ENCODE measurements around the gene TMEM150A. TPM values are rescaled to one million over a fixed set of nuclear protein-coding genes. Genes with fewer than 3 reads are reported as not detected.
A peak's percentile ranks its signal among the peaks of the same experiment; 100 is the strongest.

TMEM150A gene
- total and polyA plus RNA-seq, 2 of the 13 experiments (the other 11 are each of a cell fraction or from before 2014, with no cell fraction given), result 30.1 to 70.4 TPM

DNA sequence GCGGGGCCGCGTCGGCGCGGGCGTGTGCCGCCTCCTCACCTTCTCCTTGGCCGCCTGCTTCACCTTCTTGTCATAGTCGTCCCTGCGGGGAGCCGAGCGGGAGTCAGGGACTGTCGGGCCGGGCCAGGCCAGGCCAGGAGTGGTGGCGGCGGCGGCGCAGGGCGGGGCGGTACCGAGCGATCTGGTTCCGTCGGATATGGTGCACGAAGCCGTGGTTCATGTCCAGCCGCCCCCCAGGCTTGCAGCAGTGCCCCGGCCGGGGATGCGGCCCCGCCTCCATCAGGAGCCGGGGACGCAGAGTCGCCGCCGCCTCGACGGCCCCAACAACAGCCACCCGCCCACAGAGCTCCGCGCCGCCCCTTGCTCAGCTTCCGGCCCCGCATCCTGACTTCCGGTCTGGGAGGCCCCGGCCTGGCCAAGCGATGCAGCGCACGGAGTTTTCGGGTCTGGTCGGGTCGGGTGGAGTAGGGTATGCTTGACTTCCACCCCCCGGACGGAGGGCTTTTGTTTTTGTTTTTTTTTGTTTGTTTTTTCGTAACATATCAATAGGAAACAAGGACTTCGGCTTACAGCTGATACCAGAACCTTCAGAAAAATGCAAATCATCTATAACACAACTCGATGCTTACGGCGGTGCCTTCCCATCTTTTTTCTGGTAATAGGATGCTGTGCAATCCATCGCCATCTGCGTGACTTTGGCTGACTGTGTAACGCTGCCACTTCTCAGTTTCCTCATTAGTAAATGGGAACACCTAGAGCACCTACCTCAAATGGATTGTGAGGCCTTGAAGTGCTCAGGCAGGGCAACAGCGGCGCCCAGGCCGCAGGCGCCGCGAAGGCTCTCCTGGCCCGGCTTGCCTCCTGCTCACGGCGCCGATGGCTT is 9.4 kb upstream of the TMEM150A start, which contains the start of gene C2orf68 (continued):
- TF ChIP-seq, protein P1, sequence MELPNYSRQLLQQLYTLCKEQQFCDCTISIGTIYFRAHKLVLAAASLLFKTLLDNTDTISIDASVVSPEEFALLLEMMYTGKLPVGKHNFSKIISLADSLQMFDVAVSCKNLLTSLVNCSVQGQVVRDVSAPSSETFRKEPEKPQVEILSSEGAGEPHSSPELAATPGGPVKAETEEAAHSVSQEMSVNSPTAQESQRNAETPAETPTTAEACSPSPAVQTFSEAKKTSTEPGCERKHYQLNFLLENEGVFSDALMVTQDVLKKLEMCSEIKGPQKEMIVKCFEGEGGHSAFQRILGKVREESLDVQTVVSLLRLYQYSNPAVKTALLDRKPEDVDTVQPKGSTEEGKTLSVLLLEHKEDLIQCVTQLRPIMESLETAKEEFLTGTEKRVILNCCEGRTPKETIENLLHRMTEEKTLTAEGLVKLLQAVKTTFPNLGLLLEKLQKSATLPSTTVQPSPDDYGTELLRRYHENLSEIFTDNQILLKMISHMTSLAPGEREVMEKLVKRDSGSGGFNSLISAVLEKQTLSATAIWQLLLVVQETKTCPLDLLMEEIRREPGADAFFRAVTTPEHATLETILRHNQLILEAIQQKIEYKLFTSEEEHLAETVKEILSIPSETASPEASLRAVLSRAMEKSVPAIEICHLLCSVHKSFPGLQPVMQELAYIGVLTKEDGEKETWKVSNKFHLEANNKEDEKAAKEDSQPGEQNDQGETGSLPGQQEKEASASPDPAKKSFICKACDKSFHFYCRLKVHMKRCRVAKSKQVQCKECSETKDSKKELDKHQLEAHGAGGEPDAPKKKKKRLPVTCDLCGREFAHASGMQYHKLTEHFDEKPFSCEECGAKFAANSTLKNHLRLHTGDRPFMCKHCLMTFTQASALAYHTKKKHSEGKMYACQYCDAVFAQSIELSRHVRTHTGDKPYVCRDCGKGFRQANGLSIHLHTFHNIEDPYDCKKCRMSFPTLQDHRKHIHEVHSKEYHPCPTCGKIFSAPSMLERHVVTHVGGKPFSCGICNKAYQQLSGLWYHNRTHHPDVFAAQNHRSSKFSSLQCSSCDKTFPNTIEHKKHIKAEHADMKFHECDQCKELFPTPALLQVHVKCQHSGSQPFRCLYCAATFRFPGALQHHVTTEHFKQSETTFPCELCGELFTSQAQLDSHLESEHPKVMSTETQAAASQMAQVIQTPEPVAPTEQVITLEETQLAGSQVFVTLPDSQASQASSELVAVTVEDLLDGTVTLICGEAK (IDR thresholded peaks at IDR 0.05), result peak; percentile 87
- TF ChIP-seq, protein P1 (CRISPR knock-in tag; IDR thresholded peaks at IDR 0.05), result peak; percentile 84; the same call in 1 of the 2 replicates
- TF ChIP-seq, protein P2, sequence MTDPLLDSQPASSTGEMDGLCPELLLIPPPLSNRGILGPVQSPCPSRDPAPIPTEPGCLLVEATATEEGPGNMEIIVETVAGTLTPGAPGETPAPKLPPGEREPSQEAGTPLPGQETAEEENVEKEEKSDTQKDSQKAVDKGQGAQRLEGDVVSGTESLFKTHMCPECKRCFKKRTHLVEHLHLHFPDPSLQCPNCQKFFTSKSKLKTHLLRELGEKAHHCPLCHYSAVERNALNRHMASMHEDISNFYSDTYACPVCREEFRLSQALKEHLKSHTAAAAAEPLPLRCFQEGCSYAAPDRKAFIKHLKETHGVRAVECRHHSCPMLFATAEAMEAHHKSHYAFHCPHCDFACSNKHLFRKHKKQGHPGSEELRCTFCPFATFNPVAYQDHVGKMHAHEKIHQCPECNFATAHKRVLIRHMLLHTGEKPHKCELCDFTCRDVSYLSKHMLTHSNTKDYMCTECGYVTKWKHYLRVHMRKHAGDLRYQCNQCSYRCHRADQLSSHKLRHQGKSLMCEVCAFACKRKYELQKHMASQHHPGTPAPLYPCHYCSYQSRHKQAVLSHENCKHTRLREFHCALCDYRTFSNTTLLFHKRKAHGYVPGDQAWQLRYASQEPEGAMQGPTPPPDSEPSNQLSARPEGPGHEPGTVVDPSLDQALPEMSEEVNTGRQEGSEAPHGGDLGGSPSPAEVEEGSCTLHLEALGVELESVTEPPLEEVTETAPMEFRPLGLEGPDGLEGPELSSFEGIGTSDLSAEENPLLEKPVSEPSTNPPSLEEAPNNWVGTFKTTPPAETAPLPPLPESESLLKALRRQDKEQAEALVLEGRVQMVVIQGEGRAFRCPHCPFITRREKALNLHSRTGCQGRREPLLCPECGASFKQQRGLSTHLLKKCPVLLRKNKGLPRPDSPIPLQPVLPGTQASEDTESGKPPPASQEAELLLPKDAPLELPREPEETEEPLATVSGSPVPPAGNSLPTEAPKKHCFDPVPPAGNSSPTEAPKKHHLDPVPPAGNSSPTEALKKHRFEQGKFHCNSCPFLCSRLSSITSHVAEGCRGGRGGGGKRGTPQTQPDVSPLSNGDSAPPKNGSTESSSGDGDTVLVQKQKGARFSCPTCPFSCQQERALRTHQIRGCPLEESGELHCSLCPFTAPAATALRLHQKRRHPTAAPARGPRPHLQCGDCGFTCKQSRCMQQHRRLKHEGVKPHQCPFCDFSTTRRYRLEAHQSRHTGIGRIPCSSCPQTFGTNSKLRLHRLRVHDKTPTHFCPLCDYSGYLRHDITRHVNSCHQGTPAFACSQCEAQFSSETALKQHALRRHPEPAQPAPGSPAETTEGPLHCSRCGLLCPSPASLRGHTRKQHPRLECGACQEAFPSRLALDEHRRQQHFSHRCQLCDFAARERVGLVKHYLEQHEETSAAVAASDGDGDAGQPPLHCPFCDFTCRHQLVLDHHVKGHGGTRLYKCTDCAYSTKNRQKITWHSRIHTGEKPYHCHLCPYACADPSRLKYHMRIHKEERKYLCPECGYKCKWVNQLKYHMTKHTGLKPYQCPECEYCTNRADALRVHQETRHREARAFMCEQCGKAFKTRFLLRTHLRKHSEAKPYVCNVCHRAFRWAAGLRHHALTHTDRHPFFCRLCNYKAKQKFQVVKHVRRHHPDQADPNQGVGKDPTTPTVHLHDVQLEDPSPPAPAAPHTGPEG (CRISPR knock-in tag; IDR thresholded peaks at IDR 0.05), result peak; percentile 84; the same call in 1 of the 2 replicates
- peak; percentile 58 for TF ChIP-seq FOSL2 (CRISPR knock-in tag; IDR thresholded peaks at IDR 0.05)
- peak; percentile 95; the same call in 1 of the 2 replicates for TF ChIP-seq ZNF891 (CRISPR knock-in tag; IDR thresholded peaks at IDR 0.05)
- TF ChIP-seq ZNF768 (CRISPR knock-in tag; IDR thresholded peaks at IDR 0.05), result peak; percentile 83
- TF ChIP-seq, protein P3, sequence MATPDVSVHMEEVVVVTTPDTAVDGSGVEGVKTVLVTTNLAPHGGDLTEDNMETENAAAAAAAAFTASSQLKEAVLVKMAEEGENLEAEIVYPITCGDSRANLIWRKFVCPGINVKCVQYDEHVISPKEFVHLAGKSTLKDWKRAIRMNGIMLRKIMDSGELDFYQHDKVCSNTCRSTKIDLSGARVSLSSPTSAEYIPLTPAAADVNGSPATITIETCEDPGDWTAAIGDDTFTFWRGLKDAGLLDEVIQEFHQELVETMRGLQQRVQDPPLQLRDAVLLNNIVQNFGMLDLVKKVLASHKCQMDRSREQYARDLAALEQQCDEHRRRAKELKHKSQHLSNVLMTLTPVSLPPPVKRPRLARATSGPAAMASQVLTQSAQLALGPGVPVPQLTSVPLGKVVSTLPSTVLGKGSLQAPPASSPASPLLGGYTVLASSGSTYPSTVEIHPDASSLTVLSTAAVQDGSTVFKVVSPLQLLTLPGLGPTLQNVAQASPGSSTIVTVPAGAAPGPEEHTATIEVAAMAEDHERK (CRISPR knock-in tag; IDR thresholded peaks at IDR 0.05; ENCODE audit: low read depth), result no peak; the same call in 1 of the 2 replicates
- TF ChIP-seq ASH2L (IDR thresholded peaks at IDR 0.05; ENCODE audit: insufficient read length, low read depth, low read length), result peak; percentile 98
